UCSD-AML1 (cell line): ENCODE results near the gene SPAM1.
"Not testable (repeated sequence)": the region's sequence is repeated elsewhere in the genome, so short reads cannot be mapped to it uniquely, and the experiment has no call there.

Experiments
- DNase-seq: peaks from one replicate; lab custom pipeline; 2025; ENCODE audit not compliant: unreplicated experiment; lab: John Stamatoyannopoulos, UW

The SPAM1 gene

GRCh38 chr7:123924941-123925340 lies at the start of gene SPAM1:
TSS of gene SPAM1 (plus strand) at chr7:123925241. CDS start at chr7:123953571, 28,330 bp downstream.
- DNase-seq = no peak

GRCh38 chr7:123876557-123877256 lies 48.3 kb upstream of the SPAM1 start:
- no peak for DNase-seq

- no peak for DNase-seq
Measured at GRCh38 chr7:123879628-123880027, 45.4 kb upstream of the SPAM1 start.

- no peak for DNase-seq
Measured at GRCh38 chr7:123881300-123881699, 43.7 kb upstream of the SPAM1 start.

GRCh38 chr7:123883154-123883553 lies 41.9 kb upstream of the SPAM1 start:
- DNase-seq = no peak

GRCh38 chr7:123888192-123888591 lies 36.8 kb upstream of the SPAM1 start:
- no peak for DNase-seq

- DNase-seq = not testable (repeated sequence)
Measured at GRCh38 chr7:123894753-123895152, 30.3 kb upstream of the SPAM1 start.

- no peak for DNase-seq
Measured at GRCh38 chr7:123901101-123901500, 23.9 kb upstream of the SPAM1 start.

- no peak for DNase-seq
Measured at GRCh38 chr7:123905714-123906113, 19.3 kb upstream of the SPAM1 start.

- DNase-seq = no peak
Measured at GRCh38 chr7:123916240-123916724, 8.8 kb upstream of the SPAM1 start.

GRCh38 chr7:123917878-123918277 lies 7.2 kb upstream of the SPAM1 start:
- DNase-seq = no peak

GRCh38 chr7:123918309-123918708 lies 6.7 kb upstream of the SPAM1 start:
- no peak for DNase-seq

- no peak for DNase-seq
Measured at GRCh38 chr7:123923599-123923998, 1.4 kb upstream of the SPAM1 start.

- no peak for DNase-seq
Measured at GRCh38 chr7:123929107-123929506, 4.1 kb downstream of the SPAM1 start.

- DNase-seq = no peak
Measured at GRCh38 chr7:123929655-123930054, 4.6 kb downstream of the SPAM1 start.

GRCh38 chr7:123935436-123936381 lies 10.7 kb downstream of the SPAM1 start:
- no peak for DNase-seq

GRCh38 chr7:123936388-123936787 lies 11.3 kb downstream of the SPAM1 start:
- no peak for DNase-seq

GRCh38 chr7:123939784-123940183 lies 14.7 kb downstream of the SPAM1 start:
- no peak for DNase-seq

- DNase-seq = no peak
Measured at GRCh38 chr7:123941391-123942180, 16.5 kb downstream of the SPAM1 start.

- no peak for DNase-seq
Measured at GRCh38 chr7:123944395-123944794, 19.4 kb downstream of the SPAM1 start.

- no peak for DNase-seq
Measured at GRCh38 chr7:123945938-123946337, 20.9 kb downstream of the SPAM1 start.
